ENCODE measurements around the gene DUSP11. TPM values are rescaled to one million over a fixed set of nuclear protein-coding genes. Genes with fewer than 3 reads are reported as not detected.

Gene DUSP11
- total RNA-seq, 1 donor: 32.9 TPM

- Histone ChIP-seq H3K9me3 (ENCODE audit: low read depth, low read length) (no peaks in the 10 kb centered on the region), H3K36me3 (ENCODE audit: insufficient read depth, low read length) (no peaks in the 10 kb centered on the region), H3K4me3 (ENCODE audit: insufficient read depth, low read length) (peak overlapping the region; percentile 37), H3K4me1 (ENCODE audit: insufficient read depth, low read length) (peaks cover 5% of the 10 kb centered on the region), H3K4me2 (ENCODE audit: insufficient read depth, low read length) (peak overlapping the region; percentile 74), H3K27me3 (ENCODE audit: insufficient read depth, low read length) (peaks cover under 1% of the 10 kb centered on the region), H2AFZ (ENCODE audit: low read length) (peak overlapping the region; percentile 40), H3K27ac (ENCODE audit: low read depth, low read length) (peak overlapping the region; percentile 38), H3K79me2 (ENCODE audit: insufficient read depth, low read length) (no peaks in the 10 kb centered on the region), H4K20me1 (ENCODE audit: insufficient read depth, low read length) (no peaks in the 10 kb centered on the region)
- TF ChIP-seq, protein P1, sequence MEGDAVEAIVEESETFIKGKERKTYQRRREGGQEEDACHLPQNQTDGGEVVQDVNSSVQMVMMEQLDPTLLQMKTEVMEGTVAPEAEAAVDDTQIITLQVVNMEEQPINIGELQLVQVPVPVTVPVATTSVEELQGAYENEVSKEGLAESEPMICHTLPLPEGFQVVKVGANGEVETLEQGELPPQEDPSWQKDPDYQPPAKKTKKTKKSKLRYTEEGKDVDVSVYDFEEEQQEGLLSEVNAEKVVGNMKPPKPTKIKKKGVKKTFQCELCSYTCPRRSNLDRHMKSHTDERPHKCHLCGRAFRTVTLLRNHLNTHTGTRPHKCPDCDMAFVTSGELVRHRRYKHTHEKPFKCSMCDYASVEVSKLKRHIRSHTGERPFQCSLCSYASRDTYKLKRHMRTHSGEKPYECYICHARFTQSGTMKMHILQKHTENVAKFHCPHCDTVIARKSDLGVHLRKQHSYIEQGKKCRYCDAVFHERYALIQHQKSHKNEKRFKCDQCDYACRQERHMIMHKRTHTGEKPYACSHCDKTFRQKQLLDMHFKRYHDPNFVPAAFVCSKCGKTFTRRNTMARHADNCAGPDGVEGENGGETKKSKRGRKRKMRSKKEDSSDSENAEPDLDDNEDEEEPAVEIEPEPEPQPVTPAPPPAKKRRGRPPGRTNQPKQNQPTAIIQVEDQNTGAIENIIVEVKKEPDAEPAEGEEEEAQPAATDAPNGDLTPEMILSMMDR (IDR thresholded peaks at IDR 0.05; ENCODE audit: extremely low read depth, low read depth, low read length): no peak
- DNase-seq (ENCODE audit: insufficient read length, low spot score, missing footprints): no peak
Measured at GRCh38 chr2:73716543-73717250, 63.2 kb downstream of the DUSP11 start.

DNA sequence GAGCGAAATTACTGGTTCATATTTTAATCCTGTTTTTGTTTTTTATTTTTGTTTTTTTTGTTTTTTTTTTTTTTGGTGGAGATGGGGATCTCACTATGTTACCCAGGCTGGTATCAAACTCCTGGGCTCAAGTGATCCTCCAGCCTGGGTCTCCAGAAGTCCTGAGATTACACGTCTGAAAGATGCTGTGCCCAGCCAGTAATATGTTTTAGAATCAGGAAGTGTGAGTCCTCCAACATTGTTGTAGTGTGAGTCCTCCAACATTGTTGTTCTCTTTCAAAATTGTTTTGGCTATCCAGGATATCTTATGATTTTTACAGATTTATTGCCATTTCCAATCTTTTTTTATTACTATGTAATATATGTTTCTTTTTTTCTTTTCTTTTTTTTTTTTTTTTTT is 65.8 kb downstream of the DUSP11 start:
- TF ChIP-seq, protein P1 (IDR thresholded peaks at IDR 0.05; ENCODE audit: extremely low read depth, low read depth, low read length): no peak
- no peak overlapping the region for H3K27ac ChIP-seq (ENCODE audit: low read depth, low read length)
- no peak overlapping the region for H2AFZ ChIP-seq (ENCODE audit: low read length)
- no peaks in the 10 kb centered on the region for H3K79me2 ChIP-seq (ENCODE audit: insufficient read depth, low read length)
- peaks cover 5% of the 10 kb centered on the region for H3K4me1 ChIP-seq (ENCODE audit: insufficient read depth, low read length)
- no peak for DNase-seq (ENCODE audit: insufficient read length, low spot score, missing footprints)
- no peak overlapping the region for H3K4me2 ChIP-seq (ENCODE audit: insufficient read depth, low read length)
- no peaks in the 10 kb centered on the region for H4K20me1 ChIP-seq (ENCODE audit: insufficient read depth, low read length)
- H3K4me3 ChIP-seq (ENCODE audit: insufficient read depth, low read length): no peak overlapping the region
- H3K36me3 ChIP-seq (ENCODE audit: insufficient read depth, low read length): no peaks in the 10 kb centered on the region
- peaks cover 7% of the 10 kb centered on the region for H3K27me3 ChIP-seq (ENCODE audit: insufficient read depth, low read length)
- no peaks in the 10 kb centered on the region for H3K9me3 ChIP-seq (ENCODE audit: low read depth, low read length)

Other genes with a start within 250 kb of the DUSP11 start
- gene NAT8, start 137.7 kb downstream of the DUSP11 start, total RNA-seq: not detected in 2 replicates
- gene TPRKB, start 42.8 kb downstream of the DUSP11 start, total RNA-seq: 16.6 and 18.9 TPM in 2 replicates
- not detected in 2 replicates for gene C2orf78, start 4.1 kb upstream of the DUSP11 start, total RNA-seq
- gene STAMBP, start 48.9 kb upstream of the DUSP11 start, total RNA-seq: 23.2 and 23.3 TPM in 2 replicates
- 0.72 TPM in 1 of 2 replicates, not detected in the other for gene ACTG2, start 112.9 kb upstream of the DUSP11 start, total RNA-seq
- 40.7 and 46.0 TPM in 2 replicates for gene DGUOK, start 146.8 kb upstream of the DUSP11 start, total RNA-seq
- gene TET3, start 204.8 kb upstream of the DUSP11 start, total RNA-seq: 4.7 and 8.0 TPM in 2 replicates

Data from osteoblast (primary cell).